Liver (tissue), 9 donors: Measurements from ENCODE around the gene BUD13. TPM values are rescaled to one million over a fixed set of nuclear protein-coding genes. Genes with fewer than 3 reads are reported as not detected.

Experiments used
- DNase-seq: peaks from one replicate; pipeline ENCODE4 v3.0.0-alpha.2; 2017; ENCODE audit warnings: low spot score
- H3K27ac ChIP-seq, 2 donors: one replicate each; pipeline ENCODE4 v1.7.0; 2013; ENCODE audit warnings: inconsistent platforms in 2 of 2, low read length in 2 of 2, control low read depth in 1 of 2, low read depth in 1 of 2, mild to moderate bottlenecking in 1 of 2
- H3K27me3 ChIP-seq, 4 donors: one replicate each; pipeline versions ENCODE4 v1.6.1 to v1.7.0; 2013; ENCODE audit warnings: low read length in 3 of 4, inconsistent platforms in 1 of 4, mild to moderate bottlenecking in 1 of 4, moderate library complexity in 1 of 4; ENCODE audit not compliant: control insufficient read depth in 4 of 4, insufficient read depth in 4 of 4
- H3K36me3 ChIP-seq, 4 donors: one replicate each; pipeline versions ENCODE4 v1.6.1 to v1.7.0; 2013; ENCODE audit warnings: low read length in 3 of 4, mild to moderate bottlenecking in 3 of 4, low read depth in 1 of 4, moderate library complexity in 1 of 4; ENCODE audit not compliant: control insufficient read depth in 4 of 4, insufficient read depth in 3 of 4
- H3K4me1 ChIP-seq, 4 donors: one replicate each; pipeline versions ENCODE4 v1.6.1 to v1.7.0; 2013; ENCODE audit warnings: low read length in 3 of 4, mild to moderate bottlenecking in 3 of 4, moderate library complexity in 1 of 4; ENCODE audit not compliant: control insufficient read depth in 4 of 4, insufficient read depth in 4 of 4
- H3K4me3 ChIP-seq, 3 donors: one replicate each; pipeline versions ENCODE4 v1.6.1 to v1.7.0; 2013; ENCODE audit warnings: low read length in 3 of 3, control low read depth in 1 of 3, low read depth in 1 of 3, mild to moderate bottlenecking in 1 of 3
- H3K9ac ChIP-seq, 2 donors: one replicate each; pipeline ENCODE4 v1.7.0; 2013; ENCODE audit warnings: low read length in 2 of 2, mild to moderate bottlenecking in 2 of 2, moderate library complexity in 2 of 2, control low read depth in 1 of 2, low read depth in 1 of 2
- H3K9me3 ChIP-seq, 4 donors: one replicate each; pipeline versions ENCODE4 v1.6.1 to v1.7.0; 2013; ENCODE audit warnings: low read length in 3 of 4; ENCODE audit not compliant: control insufficient read depth in 4 of 4
- ATF3 ChIP-seq: IDR thresholded peaks from 2 replicates; pipeline ENCODE4 v1.6.1; 2016; ENCODE audit warnings: antibody characterized with exemption
- CTCF ChIP-seq: fragments of 150-350 bp; IDR thresholded peaks from 2 replicates; pipeline ENCODE4 v1.5.1; 2017; ENCODE audit warnings: improper control_type of control experiment, low read depth, low read length; ENCODE audit not compliant: missing input control
- EGR1 ChIP-seq, 2 donors: IDR thresholded peaks; 2 replicates each; pipeline ENCODE4 v1.6.1; 2016 to 2018; ENCODE audit warnings: antibody characterized with exemption in 2 of 2, low read depth in 2 of 2
- FOXA1 ChIP-seq: IDR thresholded peaks from 2 replicates; pipeline ENCODE4 v1.6.1; 2016; ENCODE audit warnings: antibody characterized with exemption
- FOXA2 ChIP-seq: IDR thresholded peaks from 2 replicates; pipeline ENCODE4 v1.6.1; 2016; ENCODE audit warnings: antibody characterized with exemption
- GABPA ChIP-seq, 2 donors: IDR thresholded peaks in 1 of 2; conservative IDR thresholded peaks in 1 of 2; 2 replicates each; pipeline ENCODE4 v1.6.1; 2016; ENCODE audit warnings: antibody characterized with exemption in 2 of 2, mild to moderate bottlenecking in 1 of 2, moderate library complexity in 1 of 2
- HNF4A ChIP-seq, 2 donors: conservative IDR thresholded peaks; 2 replicates each; pipeline ENCODE4 v1.6.1; 2016; ENCODE audit warnings: antibody characterized with exemption in 2 of 2, mild to moderate bottlenecking in 2 of 2
- HNF4G ChIP-seq: IDR thresholded peaks from 2 replicates; pipeline ENCODE4 v1.6.1; 2016; ENCODE audit warnings: antibody characterized with exemption
- JUND ChIP-seq, 2 donors: IDR thresholded peaks; 2 replicates each; pipeline ENCODE4 v1.6.1; 2016; ENCODE audit warnings: antibody characterized with exemption in 2 of 2
- MAX ChIP-seq: IDR thresholded peaks from 2 replicates; pipeline ENCODE4 v1.6.1; 2016; ENCODE audit warnings: antibody characterized with exemption
- NR2F2 ChIP-seq: IDR thresholded peaks from 2 replicates; pipeline ENCODE4 v1.6.1; 2016; ENCODE audit warnings: antibody characterized with exemption
- RAD21 ChIP-seq, 2 donors: IDR thresholded peaks; 2 replicates each; pipeline ENCODE4 v1.6.1; 2016; ENCODE audit warnings: antibody characterized with exemption in 2 of 2, mild to moderate bottlenecking in 2 of 2
- REST ChIP-seq: IDR thresholded peaks from 2 replicates; pipeline ENCODE4 v1.6.1; 2016; ENCODE audit warnings: antibody characterized with exemption, mild to moderate bottlenecking
- RXRA ChIP-seq, 2 donors: IDR thresholded peaks; 2 replicates each; pipeline ENCODE4 v1.6.1; 2017 to 2018; ENCODE audit warnings: antibody characterized with exemption in 2 of 2, mild to moderate bottlenecking in 1 of 2
- SP1 ChIP-seq: IDR thresholded peaks from 2 replicates; pipeline ENCODE4 v1.6.1; 2018; ENCODE audit warnings: antibody characterized with exemption, mild to moderate bottlenecking
- TAF1 ChIP-seq: conservative IDR thresholded peaks from 2 replicates; pipeline ENCODE4 v1.6.1; 2016; ENCODE audit warnings: antibody characterized with exemption, mild to moderate bottlenecking
- YY1 ChIP-seq: IDR thresholded peaks from 2 replicates; pipeline ENCODE4 v1.6.1; 2016; ENCODE audit warnings: antibody characterized with exemption, mild to moderate bottlenecking
- ZBTB33 ChIP-seq: IDR thresholded peaks from 2 replicates; pipeline ENCODE4 v1.6.1; 2016; ENCODE audit warnings: antibody characterized with exemption
- WGBS: extraction: QIAGEN DNeasy Blood & Tissue Kit; methylation state at CpG from one replicate; pipeline ENCODE4 v1.1.7; 2013; 5-methylcytosine and 5-hydroxymethylcytosine counted together
- polyA plus RNA-seq, 2 donors: library from polyadenylated mRNA; stranded (reverse) in 1 of 2; unstranded in 1 of 2; fragments of 200-250 nt in 1 of 2; fragments of >200 nt in 1 of 2; fragmentation: Nextera tagmentation in 1 of 2; extraction: Ambion mirVana in 1 of 2; gene quantifications; one replicate each; pipeline versions ENCODE4 v1.2.1 to v1.2.3, GENCODE V29; 2013 to 2015
- total RNA-seq, 2 donors: library from RNA; depleted of rRNA; stranded (reverse); fragments of >200 nt; gene quantifications; one replicate each; pipeline ENCODE4 v1.2.3, GENCODE V29; 2014
- donor health status: healthy.
- donor health status: healthy.
- donor health status: healthy.
- donor health status: healthy.
- donor health status: healthy.

The BUD13 gene
- total and polyA plus RNA-seq, 4 donors = 3.9 to 7.4 (median 5.1) TPM

- Histone ChIP-seq H3K36me3 (peaks cover 0 to 10% (median 4%) of the 10 kb centered on the region in 4 donors), H3K4me3 (peak overlapping the region; percentile 76 to 99 (median 79)), H3K27ac (no peak overlapping the region), H3K9me3 (no peaks in the 10 kb centered on the region), H3K27me3 (no peaks in the 10 kb centered on the region), H3K4me1 (peaks cover 11 to 30% (median 22%) of the 10 kb centered on the region in 4 donors), H3K9ac (peak overlapping the region; percentile 83 to 90)
- TF ChIP-seq CTCF (no peak), TAF1 (no peak), FOXA2 (no peak), MAX (no peak), RXRA (IDR thresholded peaks at IDR 0.05) (no peak), HNF4A (conservative IDR thresholded peaks at IDR 0.05) (no peak), ATF3 (no peak), YY1 (no peak), EGR1 (IDR thresholded peaks at IDR 0.05; ENCODE audit: low read depth in 2 of 2) (no peak), REST (no peak), RAD21 (IDR thresholded peaks at IDR 0.05) (no peak), NR2F2 (no peak), GABPA (IDR thresholded peaks at IDR 0.05 in 1 of 2, conservative IDR thresholded peaks at IDR 0.05 in 1 of 2) (no peak), ZBTB33 (no peak), SP1 (no peak), FOXA1 (no peak), HNF4G (no peak), JUND (IDR thresholded peaks at IDR 0.05) (no peak)
- WGBS = 12% methylated on average over 2 of the region's 2 CpGs
- DNase-seq = no peak
These were observed 852 bp downstream of the BUD13 start for GRCh38 chr11:116771935-116772334.
